ENCODE results near the gene AFAP1L2.

DNA sequence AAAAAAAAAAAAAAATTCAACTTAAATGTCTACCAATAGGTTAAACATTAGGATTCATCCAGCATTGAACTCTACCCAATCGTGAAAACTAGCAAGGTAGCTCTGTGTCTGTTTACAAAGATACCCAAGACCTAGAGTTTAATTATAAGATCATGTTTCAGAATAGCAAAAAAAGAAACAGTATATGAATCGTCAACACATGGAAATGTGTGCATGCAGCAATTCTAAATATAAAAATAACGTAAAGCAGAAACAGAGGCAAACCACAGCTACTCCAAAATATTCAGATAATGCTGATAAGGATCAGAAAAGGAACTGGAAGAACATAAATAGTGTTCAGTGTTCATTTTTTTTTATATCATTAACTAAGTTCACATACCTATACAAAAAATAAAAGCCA lies 68.7 kb downstream of the AFAP1L2 start:
- TF ChIP-seq, protein P1, sequence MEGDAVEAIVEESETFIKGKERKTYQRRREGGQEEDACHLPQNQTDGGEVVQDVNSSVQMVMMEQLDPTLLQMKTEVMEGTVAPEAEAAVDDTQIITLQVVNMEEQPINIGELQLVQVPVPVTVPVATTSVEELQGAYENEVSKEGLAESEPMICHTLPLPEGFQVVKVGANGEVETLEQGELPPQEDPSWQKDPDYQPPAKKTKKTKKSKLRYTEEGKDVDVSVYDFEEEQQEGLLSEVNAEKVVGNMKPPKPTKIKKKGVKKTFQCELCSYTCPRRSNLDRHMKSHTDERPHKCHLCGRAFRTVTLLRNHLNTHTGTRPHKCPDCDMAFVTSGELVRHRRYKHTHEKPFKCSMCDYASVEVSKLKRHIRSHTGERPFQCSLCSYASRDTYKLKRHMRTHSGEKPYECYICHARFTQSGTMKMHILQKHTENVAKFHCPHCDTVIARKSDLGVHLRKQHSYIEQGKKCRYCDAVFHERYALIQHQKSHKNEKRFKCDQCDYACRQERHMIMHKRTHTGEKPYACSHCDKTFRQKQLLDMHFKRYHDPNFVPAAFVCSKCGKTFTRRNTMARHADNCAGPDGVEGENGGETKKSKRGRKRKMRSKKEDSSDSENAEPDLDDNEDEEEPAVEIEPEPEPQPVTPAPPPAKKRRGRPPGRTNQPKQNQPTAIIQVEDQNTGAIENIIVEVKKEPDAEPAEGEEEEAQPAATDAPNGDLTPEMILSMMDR (IDR thresholded peaks at IDR 0.05; ENCODE audit: low read depth, low read length), result no peak
- no peak for TF ChIP-seq EZH2phosphoT487 (IDR thresholded peaks at IDR 0.05; ENCODE audit: low read depth)
